ENCODE measurements around the gene RCCD1. TPM values are rescaled to one million over a fixed set of nuclear protein-coding genes. Genes with fewer than 3 reads are reported as not detected.

The RCCD1 gene
- total RNA-seq, 2 donors from 2014 or later: 9.1 to 13.0 TPM

DNA sequence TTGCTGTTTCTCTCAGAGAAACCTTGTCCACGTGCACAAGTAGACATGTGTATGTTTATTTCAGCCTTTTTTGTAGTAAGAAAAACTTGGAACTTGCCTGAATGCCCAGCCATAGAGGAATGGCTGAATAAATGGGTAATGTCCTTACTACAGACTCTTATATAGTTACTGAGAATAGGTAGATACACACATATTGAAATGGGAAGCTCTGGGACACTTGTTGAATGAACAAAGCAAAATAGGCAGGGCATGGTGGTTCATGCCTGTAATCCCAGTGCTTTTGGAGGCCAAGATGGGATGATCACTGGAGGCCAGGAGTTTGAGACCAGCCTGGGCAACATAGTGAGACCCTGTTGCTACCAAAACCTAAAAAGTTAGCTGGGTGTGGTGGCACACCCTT is 17.9 kb upstream of the RCCD1 start:
- H3K9me3 ChIP-seq: no peaks in the 10 kb centered on the region
- H3K36me3 ChIP-seq: peaks cover 10 to 24% of the 10 kb centered on the region in 2 donors
- DNase-seq (ENCODE audit: low spot score): no peak
- no peaks in the 10 kb centered on the region for H3K27me3 ChIP-seq (replicated peaks; ENCODE audit: insufficient read depth)
- H3K4me1 ChIP-seq (replicated peaks): peaks cover 9% of the 10 kb centered on the region
- 50% methylated on average over 1 of the region's 1 CpG for WGBS
- no peak overlapping the region for H3K27ac ChIP-seq
- TF ChIP-seq, protein P1, sequence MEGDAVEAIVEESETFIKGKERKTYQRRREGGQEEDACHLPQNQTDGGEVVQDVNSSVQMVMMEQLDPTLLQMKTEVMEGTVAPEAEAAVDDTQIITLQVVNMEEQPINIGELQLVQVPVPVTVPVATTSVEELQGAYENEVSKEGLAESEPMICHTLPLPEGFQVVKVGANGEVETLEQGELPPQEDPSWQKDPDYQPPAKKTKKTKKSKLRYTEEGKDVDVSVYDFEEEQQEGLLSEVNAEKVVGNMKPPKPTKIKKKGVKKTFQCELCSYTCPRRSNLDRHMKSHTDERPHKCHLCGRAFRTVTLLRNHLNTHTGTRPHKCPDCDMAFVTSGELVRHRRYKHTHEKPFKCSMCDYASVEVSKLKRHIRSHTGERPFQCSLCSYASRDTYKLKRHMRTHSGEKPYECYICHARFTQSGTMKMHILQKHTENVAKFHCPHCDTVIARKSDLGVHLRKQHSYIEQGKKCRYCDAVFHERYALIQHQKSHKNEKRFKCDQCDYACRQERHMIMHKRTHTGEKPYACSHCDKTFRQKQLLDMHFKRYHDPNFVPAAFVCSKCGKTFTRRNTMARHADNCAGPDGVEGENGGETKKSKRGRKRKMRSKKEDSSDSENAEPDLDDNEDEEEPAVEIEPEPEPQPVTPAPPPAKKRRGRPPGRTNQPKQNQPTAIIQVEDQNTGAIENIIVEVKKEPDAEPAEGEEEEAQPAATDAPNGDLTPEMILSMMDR (IDR thresholded peaks at IDR 0.05): no peak
- no peak for TF ChIP-seq POLR2A (IDR thresholded peaks at IDR 0.05)
- TF ChIP-seq POLR2AphosphoS5 (IDR thresholded peaks at IDR 0.05): no peak
- intact Hi-C loops (cut with DNase I): no loop called here
- no peak overlapping the region for H3K4me3 ChIP-seq

DNA sequence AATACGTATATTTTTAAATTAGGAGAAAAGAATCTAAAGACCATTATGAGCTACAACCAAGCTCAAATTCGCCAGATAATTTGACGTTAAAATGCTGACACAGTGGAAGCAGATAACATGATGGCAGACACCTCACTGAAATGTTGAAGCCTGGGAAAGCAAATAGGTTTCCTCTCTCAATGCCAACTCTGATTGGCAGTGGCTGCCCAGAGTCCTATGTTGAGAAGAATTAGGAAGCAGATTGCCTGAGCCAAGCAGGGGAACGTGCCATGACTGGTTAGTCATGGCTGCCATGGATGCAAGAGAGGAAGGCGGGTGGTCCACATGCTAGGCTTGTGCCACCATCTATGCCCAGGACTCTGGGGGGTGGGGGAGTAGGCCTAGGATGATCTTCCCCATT is 16.4 kb upstream of the RCCD1 start:
- DNase-seq (ENCODE audit: low spot score): no peak
- H3K9me3 ChIP-seq: no peaks in the 10 kb centered on the region
- 89% methylated on average over 5 of the region's 5 CpGs for WGBS
- TF ChIP-seq POLR2A (IDR thresholded peaks at IDR 0.05) (no peak), POLR2AphosphoS5 (IDR thresholded peaks at IDR 0.05) (no peak)
- TF ChIP-seq, protein P1 (IDR thresholded peaks at IDR 0.05): no peak
- H3K36me3 ChIP-seq: peaks cover 19 to 24% of the 10 kb centered on the region in 2 donors
- H3K27ac ChIP-seq: no peak overlapping the region
- no peaks in the 10 kb centered on the region for H3K27me3 ChIP-seq (replicated peaks; ENCODE audit: insufficient read depth)
- no peak overlapping the region for H3K4me3 ChIP-seq
- H3K4me1 ChIP-seq (replicated peaks): peaks cover 9% of the 10 kb centered on the region
- intact Hi-C loops (cut with DNase I): no loop called here

- Histone ChIP-seq H3K9me3 (no peaks in the 10 kb centered on the region), H3K4me1 (replicated peaks) (peaks cover 9% of the 10 kb centered on the region), H3K27ac (no peak overlapping the region), H3K36me3 (peaks cover 26 to 32% of the 10 kb centered on the region in 2 donors), H3K4me3 (no peak overlapping the region), H3K27me3 (replicated peaks; ENCODE audit: insufficient read depth) (no peaks in the 10 kb centered on the region)
- intact Hi-C loops (cut with DNase I): no loop called here
- TF ChIP-seq, protein P1 (IDR thresholded peaks at IDR 0.05): no peak
- TF ChIP-seq POLR2AphosphoS5 (IDR thresholded peaks at IDR 0.05) (no peak), POLR2A (IDR thresholded peaks at IDR 0.05) (no peak)
- WGBS: 79% methylated on average over 7 of the region's 7 CpGs
- no peak for DNase-seq (ENCODE audit: low spot score)
Measured at GRCh38 chr15:90939756-90940155, 14.9 kb upstream of the RCCD1 start.

- intact Hi-C loops (cut with DNase I): no loop called here
- TF ChIP-seq POLR2A (IDR thresholded peaks at IDR 0.05) (no peak), POLR2AphosphoS5 (IDR thresholded peaks at IDR 0.05) (no peak)
- TF ChIP-seq, protein P1 (IDR thresholded peaks at IDR 0.05): no peak
Measured at GRCh38 chr15:90941038-90941437, 13.6 kb upstream of the RCCD1 start.

DNA sequence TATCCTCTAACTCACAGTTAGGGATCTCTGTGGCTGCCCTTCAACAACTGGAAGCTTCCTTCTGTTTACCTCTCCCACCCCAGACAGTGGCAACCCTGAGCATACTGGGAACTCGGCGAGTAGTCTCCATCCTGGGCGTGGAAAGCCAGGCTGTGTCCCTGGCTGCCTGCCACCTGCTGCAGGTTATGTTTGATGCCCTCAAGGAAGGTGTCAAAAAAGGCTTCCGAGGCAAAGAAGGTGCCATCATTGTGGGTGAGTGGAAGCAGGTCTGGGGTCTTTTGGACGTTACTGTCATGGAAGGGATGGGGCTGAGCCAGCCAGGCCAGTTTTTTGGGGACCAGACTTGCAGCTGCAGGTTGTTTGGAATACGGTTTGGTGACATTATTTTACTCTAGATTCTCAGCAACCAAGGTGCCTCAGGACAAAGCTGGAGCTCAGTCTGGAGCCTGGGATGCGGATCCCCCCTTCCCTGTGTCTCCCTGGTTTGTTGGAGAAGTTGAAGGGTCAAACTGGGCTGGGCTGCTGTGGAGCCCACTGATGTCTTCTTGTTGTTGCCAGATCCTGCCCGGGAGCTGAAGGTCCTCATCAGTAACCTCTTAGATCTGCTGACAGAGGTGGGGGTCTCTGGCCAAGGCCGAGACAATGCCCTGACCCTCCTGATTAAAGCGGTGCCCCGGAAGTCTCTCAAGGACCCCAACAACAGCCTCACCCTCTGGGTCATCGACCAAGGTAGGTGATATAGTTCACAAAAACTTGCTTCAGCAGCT is 12.1 kb upstream of the RCCD1 start:
- intact Hi-C loops (cut with DNase I): no loop called here
- DNase-seq (ENCODE audit: low spot score): no peak
- Histone ChIP-seq H3K4me1 (replicated peaks) (no peaks in the 10 kb centered on the region), H3K4me3 (no peak overlapping the region), H3K36me3 (peaks cover 33% of the 10 kb centered on the region in 2 donors), H3K27me3 (replicated peaks; ENCODE audit: insufficient read depth) (no peaks in the 10 kb centered on the region), H3K27ac (no peak overlapping the region), H3K9me3 (no peaks in the 10 kb centered on the region)
- TF ChIP-seq POLR2AphosphoS5 (IDR thresholded peaks at IDR 0.05) (no peak), POLR2A (IDR thresholded peaks at IDR 0.05) (no peak)
- TF ChIP-seq, protein P1 (IDR thresholded peaks at IDR 0.05): no peak
- WGBS: 83% methylated on average over 12 of the region's 12 CpGs

More at GRCh38 chr15:90941038-90941437, 13.6 kb upstream of the RCCD1 start:
- WGBS: 90% methylated on average over 4 of the region's 4 CpGs
- peaks cover 6% of the 10 kb centered on the region for H3K4me1 ChIP-seq (replicated peaks)
- DNase-seq (ENCODE audit: low spot score): no peak
- peaks cover 29 to 33% of the 10 kb centered on the region in 2 donors for H3K36me3 ChIP-seq
- H3K9me3 ChIP-seq: no peaks in the 10 kb centered on the region
- H3K27ac ChIP-seq: no peak overlapping the region
- H3K27me3 ChIP-seq (replicated peaks; ENCODE audit: insufficient read depth): no peaks in the 10 kb centered on the region
- no peak overlapping the region for H3K4me3 ChIP-seq

All from prostate gland (tissue), 2 donors.